GM23248 (cell line): ENCODE measurements around the gene PSPH. TPM values are rescaled to one million over a fixed set of nuclear protein-coding genes. Genes with fewer than 3 reads are reported as not detected.

Experiments used
- DNase-seq: peaks from one replicate; pipeline ENCODE4 v3.0.0-alpha.2; 2015
- H2AFZ ChIP-seq: fragments of 200-600 bp; sonication (generic); 2 replicates; pipeline ENCODE4 v1.6.1; 2016; ENCODE audit warnings: antibody characterized with exemption
- H3F3A ChIP-seq: fragments of 200-600 bp; sonication (generic); 2 replicates; pipeline ENCODE4 v1.6.1; 2016; ENCODE audit warnings: mild to moderate bottlenecking, antibody characterized with exemption, mixed run types; ENCODE audit not compliant: insufficient read depth
- H3K27ac ChIP-seq: fragments of 200-600 bp; sonication (generic); 2 replicates; pipeline ENCODE4 v1.5.1; 2016; ENCODE audit warnings: mild to moderate bottlenecking
- H3K27me3 ChIP-seq: fragments of 200-600 bp; sonication (generic); replicated peaks from 2 replicates; pipeline ENCODE4 v1.6.1; 2016; ENCODE audit warnings: mild to moderate bottlenecking; ENCODE audit not compliant: insufficient read depth
- H3K36me3 ChIP-seq: fragments of 200-600 bp; sonication (generic); 2 replicates; pipeline ENCODE4 v1.6.1; 2016; ENCODE audit warnings: low read depth, mild to moderate bottlenecking
- H3K4me1 ChIP-seq: fragments of 200-600 bp; sonication (generic); 2 replicates; pipeline ENCODE4 v1.6.1; 2016; ENCODE audit warnings: mild to moderate bottlenecking; ENCODE audit not compliant: insufficient read depth
- H3K4me2 ChIP-seq: fragments of 200-600 bp; sonication (generic); one replicate; pipeline ENCODE4 v1.6.1; 2016; ENCODE audit warnings: mild to moderate bottlenecking; ENCODE audit not compliant: unreplicated experiment
- H3K4me3 ChIP-seq: fragments of 200-600 bp; sonication (generic); 2 replicates; pipeline ENCODE4 v1.5.1; 2016; ENCODE audit warnings: mild to moderate bottlenecking
- H3K79me2 ChIP-seq: fragments of 200-600 bp; sonication (generic); 2 replicates; pipeline ENCODE4 v1.6.1; 2016; ENCODE audit warnings: mild to moderate bottlenecking; ENCODE audit not compliant: insufficient read depth
- H3K9ac ChIP-seq: fragments of 200-600 bp; sonication (generic); 2 replicates; pipeline ENCODE4 v1.6.1; 2016; ENCODE audit warnings: mild to moderate bottlenecking
- H3K9me2 ChIP-seq: fragments of 200-600 bp; sonication (generic); 2 replicates; pipeline ENCODE4 v1.6.1; 2016; ENCODE audit warnings: mixed run types, mild to moderate bottlenecking, moderate library complexity; ENCODE audit not compliant: insufficient read depth
- H3K9me3 ChIP-seq: fragments of 200-600 bp; sonication (generic); one replicate; pipeline ENCODE4 v1.6.1; 2017; ENCODE audit warnings: low read depth
- H4K20me1 ChIP-seq: fragments of 200-600 bp; sonication (generic); 2 replicates; pipeline ENCODE4 v1.6.0; 2016; ENCODE audit not compliant: insufficient read depth
- EZH2 ChIP-seq: fragments of 200-600 bp; sonication (generic); IDR thresholded peaks from 2 replicates; pipeline ENCODE4 v1.6.1; 2018; ENCODE audit warnings: antibody characterized with exemption, mild to moderate bottlenecking; ENCODE audit not compliant: insufficient read depth, poor library complexity, severe bottlenecking
- EZH2phosphoT487 ChIP-seq: fragments of 200-600 bp; sonication (generic); IDR thresholded peaks from 2 replicates; pipeline ENCODE4 v1.6.1; 2018; ENCODE audit warnings: antibody characterized with exemption, moderate library complexity, mild to moderate bottlenecking, low read depth; ENCODE audit not compliant: insufficient read depth
- WGBS, 2 experiments: methylation state at CpG; one replicate each; pipeline ENCODE4 v1.1.6; 2015 to 2017; ENCODE audit warnings: low lambda C conversion rate in 2 of 2, low coverage in 1 of 2; ENCODE audit errors: missing lambda C conversion rate in 2 of 2; 5-methylcytosine and 5-hydroxymethylcytosine counted together
- in situ Hi-C: fragments of 300-500 bp; cut with MboI; formaldehyde crosslinking; loops from 2 replicates; pipeline ENCODE4 v1.15.0; 2020
- polyA plus RNA-seq: library from polyadenylated mRNA; unstranded; fragments of >200 nt; fragmentation: Nextera tagmentation; extraction: Ambion mirVana; gene quantifications from 2 replicates; pipeline ENCODE4 v1.2.1, GENCODE V29; 2016
- total RNA-seq: library from RNA; depleted of rRNA; stranded (reverse); fragments of >200 nt; shearing (Covaris generic); gene quantifications from 2 replicates; pipeline ENCODE4 v1.2.3, GENCODE V29; 2014

PSPH gene
- total and polyA plus RNA-seq, 2 experiments from 2014 or later, result 34.5 to 68.6 TPM

DNA sequence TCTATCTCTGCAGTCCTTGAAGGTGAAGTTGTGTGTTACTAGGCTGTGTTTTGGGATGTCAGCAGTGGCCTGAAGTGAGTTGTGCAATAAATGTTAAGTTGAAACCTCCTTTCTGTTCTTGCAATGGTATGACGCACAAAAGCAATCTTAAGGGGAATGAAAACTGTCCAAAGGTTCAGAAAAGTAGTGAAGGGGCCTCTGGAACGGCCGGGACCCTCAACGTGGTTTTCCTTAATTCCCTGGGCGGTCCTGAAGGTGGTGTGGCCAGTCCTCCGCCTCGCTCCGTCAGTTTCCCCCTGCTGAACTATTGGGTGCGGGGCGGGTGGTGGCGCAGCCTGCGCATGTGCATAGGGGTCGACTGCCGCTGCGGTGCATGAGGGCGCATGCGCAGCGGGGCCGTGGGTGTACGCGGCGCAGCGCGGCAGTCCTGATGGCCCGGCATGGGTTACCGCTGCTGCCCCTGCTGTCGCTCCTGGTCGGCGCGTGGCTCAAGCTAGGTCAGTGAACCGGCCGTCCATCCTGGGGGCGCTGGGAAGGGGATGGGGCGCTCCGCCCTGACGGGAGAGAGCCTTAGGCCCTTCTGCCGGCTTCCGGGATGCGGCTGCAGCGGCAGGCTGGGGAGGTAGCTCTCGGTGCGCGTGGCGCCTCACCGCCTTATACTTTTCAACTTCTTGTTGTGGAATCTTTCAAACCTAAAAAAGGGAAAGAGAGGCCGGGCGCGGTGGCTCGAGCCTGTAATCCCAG lies 12.8 kb upstream of the PSPH start, which contains the start of gene SUMF2:
TSS of gene SUMF2 (plus strand) at position 405 of the 744 bp plus-strand sequence. CDS start at position 431, 26 bp downstream.
- H3K36me3 ChIP-seq, result peaks cover 24% of the 10 kb centered on the region; the same call in 1 of the 2 replicates

GRCh38 chr7:56063500-56063881 lies 12.2 kb upstream of the PSPH start:
- H3K4me1 ChIP-seq, result peaks cover 31% of the 10 kb centered on the region
- no peaks in the 10 kb centered on the region for H4K20me1 ChIP-seq
- in situ Hi-C loops, result loop anchor here (25.0 kb wide), 1 partner anchor 1301 kb away; the partner anchor contains the start of gene SEC61G
- H2AFZ ChIP-seq, result peak overlapping the region; percentile 88; the same call in 1 of the 2 replicates
- peak overlapping the region; percentile 89; the same call in 1 of the 2 replicates for H3K4me3 ChIP-seq
- peaks cover 26% of the 10 kb centered on the region for H3K36me3 ChIP-seq
- TF ChIP-seq EZH2 (no peak), EZH2phosphoT487 (no peak)
- H3K4me2 ChIP-seq, result peak overlapping the region; percentile 93
- peak overlapping the region; percentile 86 for H3K27ac ChIP-seq
- H3K9ac ChIP-seq, result peak overlapping the region; percentile 91
- DNase-seq, result no peak
- H3F3A ChIP-seq, result peaks cover 51% of the 10 kb centered on the region
- WGBS, 2 experiments, result 69 to 71% methylated on average over 7 of the region's 7 CpGs
- no peaks in the 10 kb centered on the region for H3K9me2 ChIP-seq
- no peaks in the 10 kb centered on the region for H3K27me3 ChIP-seq
- H3K9me3 ChIP-seq, result no peaks in the 10 kb centered on the region
- H3K79me2 ChIP-seq, result peaks cover 44% of the 10 kb centered on the region

More for the DNA sequence above, 12.8 kb upstream of the PSPH start, which contains the start of gene SUMF2:
- no peaks in the 10 kb centered on the region for H3K27me3 ChIP-seq
- no peaks in the 10 kb centered on the region for H3K9me3 ChIP-seq
- peak within 1 kb of the TSS; percentile 89 for H3K4me3 ChIP-seq
- TF ChIP-seq EZH2 (no peak), EZH2phosphoT487 (no peak)
- in situ Hi-C loops, result loop anchor here (25.0 kb wide), 1 partner anchor 1302 kb away; the partner anchor contains the start of gene SEC61G
- peaks cover 49% of the 10 kb centered on the region for H3F3A ChIP-seq
- peak within 1 kb of the TSS; percentile 86 for H3K27ac ChIP-seq
- peak within 1 kb of the TSS; percentile 88 for H2AFZ ChIP-seq
- peak within 1 kb of the TSS; percentile 91 for H3K9ac ChIP-seq
- peak within 1 kb of the TSS; percentile 93 for H3K4me2 ChIP-seq
- peaks cover 31% of the 10 kb centered on the region for H3K4me1 ChIP-seq
- peaks cover 39% of the 10 kb centered on the region for H3K79me2 ChIP-seq
- H4K20me1 ChIP-seq, result no peaks in the 10 kb centered on the region
- no peaks in the 10 kb centered on the region for H3K9me2 ChIP-seq
- 1% methylated on average over 45 to 47 of the region's 49 CpGs for WGBS, 2 experiments
- peak; percentile 96 for DNase-seq

DNA sequence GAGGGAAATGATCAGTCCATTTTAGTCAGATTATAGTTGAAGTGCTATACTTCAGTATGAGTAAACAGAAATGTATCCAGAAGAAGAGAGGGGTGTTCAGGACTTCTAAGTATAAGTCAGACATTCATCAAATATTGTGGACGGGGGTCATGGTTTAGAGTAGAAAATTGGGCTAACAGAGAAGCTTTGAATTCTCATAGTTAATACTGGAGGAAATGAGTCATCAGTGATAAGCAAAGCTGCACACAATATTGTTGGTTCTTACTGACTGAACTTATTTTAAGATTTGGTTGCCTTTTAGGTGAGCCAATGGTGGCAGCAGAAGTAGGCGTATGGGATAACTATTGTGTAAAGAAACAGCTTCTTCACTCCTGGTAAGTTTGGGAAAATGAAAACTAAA lies 11.1 kb upstream of the PSPH start:
- peak overlapping the region; percentile 17; the same call in 1 of the 2 replicates for H3K9ac ChIP-seq
- H2AFZ ChIP-seq, result no peak overlapping the region
- H3F3A ChIP-seq, result peaks cover 63% of the 10 kb centered on the region
- no peak for TF ChIP-seq EZH2
- no peak for TF ChIP-seq EZH2phosphoT487
- 37 to 40% methylated on average over 2 of the region's 2 CpGs for WGBS, 2 experiments
- no peaks in the 10 kb centered on the region for H3K27me3 ChIP-seq
- H3K4me3 ChIP-seq, result no peak overlapping the region
- H4K20me1 ChIP-seq, result no peaks in the 10 kb centered on the region
- H3K27ac ChIP-seq, result peak overlapping the region; percentile 86
- peaks cover 37% of the 10 kb centered on the region for H3K36me3 ChIP-seq
- no peaks in the 10 kb centered on the region for H3K9me3 ChIP-seq
- peaks cover 52% of the 10 kb centered on the region for H3K79me2 ChIP-seq
- peak; percentile 75 for DNase-seq
- no peaks in the 10 kb centered on the region for H3K9me2 ChIP-seq
- peaks cover 31% of the 10 kb centered on the region for H3K4me1 ChIP-seq
- H3K4me2 ChIP-seq, result peak overlapping the region; percentile 62
- in situ Hi-C loops, result loop anchor here (25.0 kb wide), 1 partner anchor 1300 kb away; the partner anchor contains the start of gene SEC61G

DNA sequence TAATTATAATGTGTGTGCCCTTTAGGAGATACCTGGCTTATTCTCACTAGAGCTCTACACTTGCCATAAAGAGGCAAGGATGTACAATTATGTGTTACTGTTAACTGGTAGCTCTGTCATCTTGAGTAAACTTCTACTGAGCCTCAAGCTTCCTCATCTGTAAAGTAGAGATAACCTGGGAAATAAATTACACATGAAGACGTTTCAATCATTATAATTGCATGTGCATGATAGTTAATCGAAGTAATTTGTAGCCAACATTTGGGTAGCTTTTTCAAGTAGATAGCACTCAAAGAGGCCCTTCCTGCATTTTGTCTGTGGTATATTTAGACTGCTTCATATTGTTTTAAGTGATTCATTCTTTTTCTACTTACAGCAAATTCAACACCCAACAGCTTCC lies 2.7 kb upstream of the PSPH start:
- H3F3A ChIP-seq, result peaks cover 57% of the 10 kb centered on the region
- TF ChIP-seq EZH2phosphoT487, result no peak
- no peak for TF ChIP-seq EZH2
- H2AFZ ChIP-seq, result no peak overlapping the region
- H3K9me2 ChIP-seq, result no peaks in the 10 kb centered on the region
- no peak overlapping the region for H3K27ac ChIP-seq
- peak overlapping the region; percentile 95; the same call in 1 of the 2 replicates for H3K9ac ChIP-seq
- peaks cover 47% of the 10 kb centered on the region for H3K36me3 ChIP-seq
- 72 to 85% methylated on average over 2 of the region's 2 CpGs for WGBS, 2 experiments
- peaks cover 8% of the 10 kb centered on the region for H3K4me1 ChIP-seq
- no peak for DNase-seq
- in situ Hi-C loops, result loop anchor here (25.0 kb wide), 1 partner anchor 1292 kb away; the partner anchor contains the start of gene SEC61G
- H3K79me2 ChIP-seq, result peaks cover 92% of the 10 kb centered on the region
- peak overlapping the region; percentile 66 for H3K4me2 ChIP-seq
- H3K27me3 ChIP-seq, result no peaks in the 10 kb centered on the region
- no peaks in the 10 kb centered on the region for H3K9me3 ChIP-seq
- no peaks in the 10 kb centered on the region for H4K20me1 ChIP-seq
- no peak overlapping the region for H3K4me3 ChIP-seq
